GM18520 (cell line): ENCODE results near the gene BORCS5.

Source experiments
- ATAC-seq: cut with Tn5 transposase; IDR thresholded peaks from one replicate; pipeline ENCODE4 v1.9.1; 2021; ENCODE audit not compliant: unreplicated experiment

BORCS5 gene

DNA sequence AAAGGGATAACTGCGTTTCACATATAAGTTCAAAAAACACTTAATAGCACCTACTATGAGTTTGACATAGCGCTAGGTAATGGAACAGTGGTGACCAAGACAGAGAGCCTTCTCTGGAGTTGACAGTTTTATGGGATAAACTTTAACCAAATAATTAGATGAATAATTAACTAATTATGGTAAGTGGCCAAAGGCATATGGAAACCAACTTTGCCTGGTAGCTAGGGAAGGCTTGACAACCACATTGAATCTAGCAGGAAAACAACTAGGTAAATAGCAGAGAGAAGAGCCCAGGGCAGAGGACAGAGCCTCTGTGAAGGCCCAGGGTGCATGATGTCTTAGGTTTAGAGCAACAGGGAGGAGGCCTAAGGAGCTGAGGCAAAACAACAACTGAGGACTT, 153.7 kb downstream of the BORCS5 start:
- ATAC-seq = no peak

DNA sequence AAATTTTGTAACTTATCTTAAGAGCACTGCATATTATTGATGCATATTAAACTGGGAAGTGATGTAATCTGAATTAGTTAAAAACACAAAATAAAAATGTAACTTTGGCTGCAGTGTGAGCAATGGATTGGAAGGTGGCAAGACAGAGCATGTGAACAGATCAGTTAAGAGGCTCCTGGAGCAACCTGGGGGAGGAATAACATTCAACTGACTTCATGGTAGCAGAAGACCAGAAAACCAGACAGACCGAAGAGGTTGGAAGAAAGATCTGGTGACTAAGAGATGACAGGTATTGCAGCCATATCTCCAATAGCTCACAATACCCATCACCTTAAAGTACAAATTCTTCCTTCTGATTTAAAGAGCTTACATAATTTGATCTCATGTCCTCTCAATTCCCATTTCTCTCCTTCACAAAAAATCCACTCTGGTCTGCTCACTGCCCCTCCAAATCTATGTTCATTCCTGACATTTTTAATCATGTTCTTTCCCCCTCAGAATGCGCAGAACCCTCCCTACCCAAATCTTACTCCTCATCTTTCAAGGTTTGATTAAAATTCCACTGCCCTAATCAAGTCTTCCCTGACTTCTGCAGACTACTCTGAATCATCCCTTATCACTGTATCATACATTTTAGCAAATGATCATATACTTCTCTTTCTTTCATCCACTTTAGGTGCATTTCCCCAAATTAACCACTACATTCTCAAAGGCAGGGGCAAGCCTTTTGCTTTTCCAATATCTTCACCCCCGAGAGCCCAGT, 154.3 kb downstream of the BORCS5 start:
- no peak for ATAC-seq

- no peak for ATAC-seq
These were observed 155.2 kb downstream of the BORCS5 start for GRCh38 chr12:12511895-12512711.

- ATAC-seq = no peak
These were observed 156.6 kb downstream of the BORCS5 start for GRCh38 chr12:12513416-12514006.

GRCh38 chr12:12518464-12518845, 161.6 kb downstream of the BORCS5 start:
- ATAC-seq = no peak

DNA sequence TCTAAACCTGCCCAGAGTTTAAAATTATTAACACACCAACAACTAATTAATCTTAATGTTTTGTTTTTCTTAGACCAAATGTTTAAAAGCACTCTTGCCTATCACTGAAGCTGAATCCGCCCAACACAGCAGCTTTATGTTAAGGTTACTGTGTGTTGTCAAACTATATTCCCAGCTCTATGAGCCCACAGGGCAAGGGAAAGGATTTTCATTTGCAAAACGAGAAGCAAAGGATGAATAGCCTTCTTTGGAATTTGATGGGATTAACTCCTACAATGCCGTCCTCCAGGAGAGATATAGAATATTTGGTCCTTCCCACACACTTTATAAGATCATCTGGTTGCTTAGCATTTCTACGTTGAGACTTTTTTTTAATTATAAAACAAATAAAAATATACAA, 162.0 kb downstream of the BORCS5 start:
- no peak for ATAC-seq
